Trophoblast cell (in vitro differentiated cells and primary cell): ENCODE measurements around the gene ARMC2.

ENCODE experiments used
- DNase-seq, 2 donors: peaks; one replicate each; pipeline ENCODE4 v3.0.0-alpha.2; 2016
- H2AFZ ChIP-seq: 2 replicates; pipeline ENCODE4 v1.6.1; 2013; ENCODE audit warnings: low read length, moderate library complexity, mild to moderate bottlenecking; ENCODE audit not compliant: insufficient read depth, poor library complexity
- H2AK5ac ChIP-seq: 2 replicates; pipeline ENCODE4 v1.6.1; 2013; ENCODE audit warnings: mild to moderate bottlenecking, low read length
- H2BK120ac ChIP-seq: 2 replicates; pipeline ENCODE4 v1.6.1; 2013; ENCODE audit warnings: low read length, mild to moderate bottlenecking, moderate library complexity; ENCODE audit not compliant: insufficient read depth, poor library complexity
- H2BK12ac ChIP-seq: 2 replicates; pipeline ENCODE4 v1.6.1; 2013; ENCODE audit warnings: mild to moderate bottlenecking, low read length, moderate library complexity
- H2BK5ac ChIP-seq: 2 replicates; pipeline ENCODE4 v1.6.1; 2013; ENCODE audit warnings: low read length, low read depth, moderate library complexity, mild to moderate bottlenecking; ENCODE audit not compliant: poor library complexity
- H3K14ac ChIP-seq: 2 replicates; pipeline ENCODE4 v1.6.1; 2013; ENCODE audit warnings: mild to moderate bottlenecking, low read length
- H3K18ac ChIP-seq: 2 replicates; pipeline ENCODE4 v1.6.1; 2013; ENCODE audit warnings: mild to moderate bottlenecking, low read length
- H3K23ac ChIP-seq: 2 replicates; pipeline ENCODE4 v1.6.1; 2013; ENCODE audit warnings: low read length
- H3K27ac ChIP-seq: 2 replicates; pipeline ENCODE4 v1.5.1; 2013; ENCODE audit warnings: low read depth, mild to moderate bottlenecking, inconsistent platforms, low read length, moderate library complexity
- H3K27me3 ChIP-seq: 2 replicates; pipeline ENCODE4 v1.6.1; 2013; ENCODE audit warnings: inconsistent platforms, mild to moderate bottlenecking, low read length, moderate library complexity; ENCODE audit not compliant: insufficient read depth
- H3K36me3 ChIP-seq, 2 experiments: 1 replicate in 1 of 2; 2 replicates in 1 of 2; pipeline ENCODE4 v1.6.1; 2013; ENCODE audit warnings: low read length in 2 of 2, mild to moderate bottlenecking in 2 of 2, moderate library complexity in 1 of 2; ENCODE audit not compliant: insufficient read depth in 2 of 2, control insufficient read depth in 1 of 2
- H3K4ac ChIP-seq: 2 replicates; pipeline ENCODE4 v1.6.1; 2013; ENCODE audit warnings: low read depth, mild to moderate bottlenecking, low read length, moderate library complexity
- H3K4me1 ChIP-seq, 2 experiments: 1 replicate in 1 of 2; 2 replicates in 1 of 2; pipeline ENCODE4 v1.6.1; 2013; ENCODE audit warnings: low read length in 2 of 2, mild to moderate bottlenecking in 2 of 2, moderate library complexity in 1 of 2; ENCODE audit not compliant: insufficient read depth in 2 of 2, control insufficient read depth in 1 of 2
- H3K4me2 ChIP-seq: 2 replicates; pipeline ENCODE4 v1.6.1; 2013; ENCODE audit warnings: inconsistent platforms, mild to moderate bottlenecking, low read length, moderate library complexity
- H3K4me3 ChIP-seq: 2 replicates; pipeline ENCODE4 v1.5.1; 2013; ENCODE audit warnings: mild to moderate bottlenecking, low read depth, low read length, inconsistent platforms
- H3K79me1 ChIP-seq: one replicate; pipeline ENCODE4 v1.6.1; 2013; ENCODE audit warnings: low read length
- H3K79me2 ChIP-seq: 2 replicates; pipeline ENCODE4 v1.6.1; 2013; ENCODE audit warnings: low read length, mild to moderate bottlenecking; ENCODE audit not compliant: control insufficient read depth, insufficient read depth, poor library complexity
- H3K9ac ChIP-seq: 2 replicates; pipeline ENCODE4 v1.6.1; 2013; ENCODE audit warnings: mild to moderate bottlenecking, low read length
- H3K9me3 ChIP-seq: 2 replicates; pipeline ENCODE4 v1.6.1; 2013; ENCODE audit warnings: low read depth, mild to moderate bottlenecking, control low read depth, inconsistent platforms, low read length; ENCODE audit not compliant: insufficient read depth
- H4K12ac ChIP-seq: 2 replicates; pipeline ENCODE4 v1.6.1; 2013; ENCODE audit warnings: low read depth, mild to moderate bottlenecking, low read length, moderate library complexity
- H4K8ac ChIP-seq: 2 replicates; pipeline ENCODE4 v1.6.1; 2013; ENCODE audit warnings: low read depth, mild to moderate bottlenecking, low read length, moderate library complexity
- H4K91ac ChIP-seq: one replicate; pipeline ENCODE4 v1.6.1; 2013; ENCODE audit warnings: low read depth, mild to moderate bottlenecking, low read length, moderate library complexity
- WGBS: extraction: QIAGEN DNeasy Blood & Tissue Kit; methylation state at CpG from one replicate; pipeline ENCODE4 v1.1.7; 2013; ENCODE audit warnings: missing lambda C conversion rate; ENCODE audit not compliant: insufficient read length, insufficient coverage; ENCODE audit errors: extremely low coverage; 5-methylcytosine and 5-hydroxymethylcytosine counted together

The ARMC2 gene

DNA sequence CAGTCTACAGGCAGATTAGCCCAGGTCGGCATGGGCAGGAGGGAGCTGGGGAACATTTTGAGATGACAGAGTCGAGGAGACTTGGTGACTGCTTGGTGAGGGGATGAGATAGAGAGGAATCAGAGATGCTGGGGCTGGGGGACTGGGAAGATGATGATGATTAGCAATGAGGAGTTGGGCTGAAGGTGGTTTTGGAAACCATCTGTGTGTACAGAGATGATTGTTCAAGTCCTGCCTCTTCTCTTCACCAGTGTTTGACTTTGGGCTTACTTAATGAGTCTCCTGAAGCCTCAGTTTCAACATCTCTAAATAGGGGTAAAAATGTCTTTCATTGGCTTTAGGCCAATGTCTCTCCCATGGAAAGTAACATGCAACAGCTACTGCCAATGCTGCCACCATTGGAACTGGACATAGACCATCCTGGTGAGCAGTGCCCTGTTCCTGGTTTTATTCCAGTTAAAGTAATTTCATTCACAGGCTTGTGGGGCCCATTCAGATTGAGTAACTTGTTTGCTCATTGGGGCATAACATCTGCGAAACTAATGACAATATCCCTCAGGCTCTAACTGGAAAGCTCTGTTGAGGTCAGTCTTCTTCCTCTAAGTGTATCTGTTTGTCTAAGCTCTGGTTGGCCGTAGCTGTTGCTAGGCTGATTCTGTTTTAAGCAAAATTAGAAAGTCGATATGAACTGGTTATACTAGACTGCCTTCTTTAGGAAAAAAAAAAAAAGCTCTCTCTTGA lies 99.1 kb downstream of the ARMC2 start:
- Histone ChIP-seq H2BK120ac (no peak overlapping the region), H2BK5ac (no peak overlapping the region), H3K27ac (no peak overlapping the region), H3K4ac (no peak overlapping the region), H3K79me1 (no peaks in the 10 kb centered on the region), H3K18ac (no peak overlapping the region), H4K8ac (no peak overlapping the region), H3K4me3 (no peak overlapping the region), H4K91ac (no peak overlapping the region), H3K27me3 (no peaks in the 10 kb centered on the region), H2AK5ac (no peak overlapping the region), H3K14ac (no peak overlapping the region), H3K4me1 (no peaks in the 10 kb centered on the region), H4K12ac (no peak overlapping the region), H2AFZ (no peak overlapping the region), H2BK12ac (no peak overlapping the region), H3K9ac (no peak overlapping the region), H3K9me3 (no peaks in the 10 kb centered on the region), H3K4me2 (no peak overlapping the region), H3K23ac (no peak overlapping the region), H3K79me2 (no peaks in the 10 kb centered on the region), H3K36me3 (no peaks in the 10 kb centered on the region)
- no CpG with 5 or more reads among the region's 5 CpGs for WGBS
- DNase-seq, result peak; percentile 60 to 88

DNA sequence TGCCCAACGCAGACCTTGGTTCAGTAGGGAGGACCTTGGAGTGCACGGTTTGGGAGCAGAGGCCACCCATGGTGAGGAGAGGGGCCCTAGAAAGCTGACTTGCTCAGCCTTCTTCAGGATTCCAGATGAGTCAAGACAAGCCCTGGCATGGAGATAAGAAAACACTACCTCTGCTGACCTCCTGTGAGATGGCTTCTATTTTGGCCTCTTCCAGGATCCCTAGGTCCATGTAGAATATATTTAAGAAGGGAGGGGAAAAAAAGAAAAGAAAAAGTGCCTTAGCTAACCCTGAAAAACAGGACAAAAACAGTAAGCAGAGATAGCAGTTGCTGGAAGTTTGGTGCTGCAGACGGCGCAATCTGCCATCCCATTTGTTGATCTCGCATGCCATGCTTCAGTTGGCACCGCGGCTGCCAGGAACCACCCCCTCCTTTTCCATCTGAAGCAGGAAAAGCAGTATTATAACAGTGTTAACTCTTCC lies 100.0 kb downstream of the ARMC2 start:
- WGBS, result no CpG with 5 or more reads among the region's 7 CpGs
- no peak overlapping the region for H3K4me3 ChIP-seq
- H3K4me2 ChIP-seq, result no peak overlapping the region
- no peak overlapping the region for H3K9ac ChIP-seq
- no peak for DNase-seq
- no peak overlapping the region for H2BK12ac ChIP-seq
- H4K91ac ChIP-seq, result no peak overlapping the region
- H2AK5ac ChIP-seq, result no peak overlapping the region
- H3K36me3 ChIP-seq, result no peaks in the 10 kb centered on the region
- H3K79me1 ChIP-seq, result no peaks in the 10 kb centered on the region
- no peak overlapping the region for H2BK5ac ChIP-seq
- no peaks in the 10 kb centered on the region for H3K9me3 ChIP-seq
- H3K4ac ChIP-seq, result no peak overlapping the region
- H3K23ac ChIP-seq, result no peak overlapping the region
- H3K14ac ChIP-seq, result no peak overlapping the region
- no peaks in the 10 kb centered on the region for H3K79me2 ChIP-seq
- H2AFZ ChIP-seq, result no peak overlapping the region
- H3K4me1 ChIP-seq, result no peaks in the 10 kb centered on the region
- no peaks in the 10 kb centered on the region for H3K27me3 ChIP-seq
- H3K18ac ChIP-seq, result no peak overlapping the region
- H2BK120ac ChIP-seq, result no peak overlapping the region
- H4K8ac ChIP-seq, result no peak overlapping the region
- no peak overlapping the region for H4K12ac ChIP-seq
- H3K27ac ChIP-seq, result no peak overlapping the region

DNA sequence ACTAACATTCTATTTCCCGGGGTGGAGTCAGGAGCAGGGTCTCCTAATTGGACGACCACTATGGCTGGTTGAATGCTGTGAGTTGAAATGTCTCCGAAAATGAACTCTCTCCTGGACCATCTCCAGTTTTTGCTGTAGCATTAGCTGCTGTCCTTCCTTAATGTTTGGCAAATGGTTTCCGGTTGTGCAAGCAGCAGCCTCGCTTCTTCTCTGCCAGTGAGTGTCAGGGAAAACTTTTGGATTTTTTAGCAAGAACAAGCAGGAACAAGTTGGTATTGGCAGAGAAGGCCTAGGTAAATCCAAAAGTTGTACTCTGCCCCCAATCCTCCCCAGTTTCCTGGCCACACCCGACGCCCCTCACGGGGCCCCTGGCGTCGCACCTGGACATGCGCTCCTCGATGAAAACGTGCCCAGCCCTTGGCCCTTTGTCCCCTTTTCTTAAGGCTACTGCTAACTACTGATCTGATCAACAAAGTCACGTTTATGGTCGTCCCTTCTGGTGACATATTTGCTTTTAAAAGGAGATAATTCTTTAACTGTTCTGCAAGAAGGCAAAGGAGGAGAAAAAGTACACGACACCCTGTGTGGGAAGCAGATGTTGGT lies 103.2 kb downstream of the ARMC2 start:
- H3K4me3 ChIP-seq, result no peak overlapping the region
- no peak overlapping the region for H3K18ac ChIP-seq
- H3K27ac ChIP-seq, result no peak overlapping the region
- no peak overlapping the region for H3K23ac ChIP-seq
- H3K9me3 ChIP-seq, result no peaks in the 10 kb centered on the region
- no peaks in the 10 kb centered on the region for H3K27me3 ChIP-seq
- H2BK5ac ChIP-seq, result no peak overlapping the region
- no peak overlapping the region for H3K9ac ChIP-seq
- no peaks in the 10 kb centered on the region for H3K79me2 ChIP-seq
- H2BK120ac ChIP-seq, result no peak overlapping the region
- H3K4me1 ChIP-seq, result no peaks in the 10 kb centered on the region
- no peak overlapping the region for H4K8ac ChIP-seq
- WGBS, result no CpG with 5 or more reads among the region's 16 CpGs
- no peak overlapping the region for H4K91ac ChIP-seq
- H3K79me1 ChIP-seq, result no peaks in the 10 kb centered on the region
- H3K36me3 ChIP-seq, result no peaks in the 10 kb centered on the region
- no peak overlapping the region for H3K14ac ChIP-seq
- no peak overlapping the region for H4K12ac ChIP-seq
- H3K4ac ChIP-seq, result no peak overlapping the region
- H3K4me2 ChIP-seq, result no peak overlapping the region
- no peak overlapping the region for H2AFZ ChIP-seq
- H2AK5ac ChIP-seq, result no peak overlapping the region
- DNase-seq, result no peak
- no peak overlapping the region for H2BK12ac ChIP-seq

DNA sequence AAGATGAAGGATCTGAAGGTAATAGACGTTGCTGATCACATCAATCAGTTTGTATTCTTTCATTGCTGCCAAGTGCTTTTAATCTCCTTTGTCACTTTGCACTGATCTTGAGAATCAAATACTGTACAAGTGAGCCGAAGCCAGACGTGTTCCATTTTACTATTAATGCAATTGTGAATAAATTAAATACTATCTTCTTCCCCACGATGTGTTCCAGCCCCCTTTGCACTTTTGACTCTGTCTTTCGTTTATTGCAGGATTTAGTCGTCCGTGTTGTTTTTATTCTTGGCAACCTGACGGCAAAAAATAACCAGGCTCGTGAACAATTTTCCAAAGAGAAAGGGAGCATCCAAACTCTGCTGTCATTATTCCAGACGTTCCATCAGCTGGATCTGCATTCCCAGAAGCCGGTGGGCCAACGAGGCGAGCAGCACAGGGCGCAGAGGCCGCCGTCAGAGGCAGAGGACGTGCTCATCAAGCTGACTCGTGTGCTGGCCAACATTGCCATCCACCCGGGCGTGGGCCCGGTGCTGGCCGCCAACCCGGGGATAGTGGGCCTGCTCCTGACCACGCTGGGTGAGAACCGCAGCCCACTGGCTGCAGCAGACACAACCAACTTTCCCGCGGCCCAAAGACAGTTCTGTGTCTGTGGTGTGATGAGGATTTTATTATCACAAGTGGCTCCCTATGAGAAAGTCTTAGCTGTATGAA lies 104.7 kb downstream of the ARMC2 start:
- no peak overlapping the region for H4K12ac ChIP-seq
- H3K23ac ChIP-seq, result no peak overlapping the region
- no CpG with 5 or more reads among the region's 27 CpGs for WGBS
- H2AFZ ChIP-seq, result no peak overlapping the region
- H2BK120ac ChIP-seq, result no peak overlapping the region
- H3K4ac ChIP-seq, result no peak overlapping the region
- H3K4me3 ChIP-seq, result no peak overlapping the region
- H3K9ac ChIP-seq, result no peak overlapping the region
- no peak overlapping the region for H3K14ac ChIP-seq
- H3K79me2 ChIP-seq, result no peaks in the 10 kb centered on the region
- no peak overlapping the region for H3K27ac ChIP-seq
- no peak overlapping the region for H2AK5ac ChIP-seq
- H3K4me1 ChIP-seq, result no peaks in the 10 kb centered on the region
- no peaks in the 10 kb centered on the region for H3K79me1 ChIP-seq
- no peak overlapping the region for H3K18ac ChIP-seq
- H4K8ac ChIP-seq, result no peak overlapping the region
- H2BK12ac ChIP-seq, result no peak overlapping the region
- H3K36me3 ChIP-seq, result no peaks in the 10 kb centered on the region
- H3K27me3 ChIP-seq, result no peaks in the 10 kb centered on the region
- DNase-seq, result no peak
- no peak overlapping the region for H4K91ac ChIP-seq
- H2BK5ac ChIP-seq, result no peak overlapping the region
- no peaks in the 10 kb centered on the region for H3K9me3 ChIP-seq
- no peak overlapping the region for H3K4me2 ChIP-seq
